Ascending aorta (tissue), 2 donors: ENCODE measurements around the gene FUT9. TPM values are rescaled to one million over a fixed set of nuclear protein-coding genes. Genes with fewer than 3 reads are reported as not detected.

ENCODE experiments used
- DNase-seq, 2 donors: peaks; one replicate each; pipeline ENCODE4 v3.0.0-alpha.2; 2019; ENCODE audit warnings: low spot score in 2 of 2
- H3K27ac ChIP-seq, 2 donors: fragments of 200-600 bp; sonication (generic); one replicate each; pipeline ENCODE4 v1.5.1; 2016 to 2017; ENCODE audit warnings: mild to moderate bottlenecking in 1 of 2
- H3K27me3 ChIP-seq: fragments of 200-600 bp; sonication (generic); one replicate; pipeline ENCODE4 v1.5.1; 2017
- H3K36me3 ChIP-seq, 2 donors: fragments of 200-600 bp; sonication (generic); one replicate each; pipeline ENCODE4 v1.5.1; 2016
- H3K4me1 ChIP-seq, 2 donors: fragments of 200-600 bp; sonication (generic); one replicate each; pipeline ENCODE4 v1.5.1; 2016 to 2017; ENCODE audit warnings: mild to moderate bottlenecking in 1 of 2
- H3K4me3 ChIP-seq, 2 donors: fragments of 200-600 bp; sonication (generic); one replicate each; pipeline ENCODE4 v1.5.1; 2016 to 2017; ENCODE audit warnings: mild to moderate bottlenecking in 1 of 2
- H3K9me3 ChIP-seq, 2 donors: fragments of 200-600 bp; sonication (generic); one replicate each; pipeline ENCODE4 v1.5.1; 2016
- intact Hi-C: fragments of 100-400 bp; cut with DNase I; formaldehyde crosslinking; loops from one replicate; pipeline ENCODE4 v1.15.1; 2023
- total RNA-seq: library from RNA; depleted of rRNA; stranded (reverse); fragments of >200 nt; gene quantifications from one replicate; pipeline ENCODE4 v1.1.0, GENCODE V29; 2016
- TF ChIP-seq, protein P1 (sequence below), 3 experiments: fragments of 200-600 bp in 2 of 3; fragments of 450-650 bp in 1 of 3; sonication (generic) in 2 of 3; IDR thresholded peaks; one replicate each; pipeline ENCODE4 v1.5.1; 2016 to 2019; ENCODE audit warnings: antibody characterized with exemption in 3 of 3, mild to moderate bottlenecking in 1 of 3, moderate library complexity in 1 of 3

The FUT9 gene
- total RNA-seq, 1 donor from 2014 or later, result not detected

DNA sequence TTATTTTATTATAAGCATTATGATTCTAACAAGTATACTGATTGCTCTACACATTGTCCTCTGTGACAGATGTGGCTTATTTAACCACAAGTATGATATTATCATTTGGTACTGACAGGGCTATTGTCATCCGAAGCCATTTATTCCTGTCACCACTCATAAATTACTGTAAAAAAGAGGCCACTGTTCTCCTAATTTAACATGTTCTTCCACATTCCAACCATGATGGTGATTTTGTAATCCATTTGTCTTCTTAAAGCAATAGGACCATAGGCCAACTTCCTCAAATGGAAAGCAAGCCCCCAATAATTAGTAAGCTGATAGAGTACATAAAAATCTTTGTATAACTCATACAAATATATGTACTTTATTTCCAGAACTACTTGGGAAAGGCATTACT lies 50.6 kb downstream of the FUT9 start:
- TF ChIP-seq, protein P1, sequence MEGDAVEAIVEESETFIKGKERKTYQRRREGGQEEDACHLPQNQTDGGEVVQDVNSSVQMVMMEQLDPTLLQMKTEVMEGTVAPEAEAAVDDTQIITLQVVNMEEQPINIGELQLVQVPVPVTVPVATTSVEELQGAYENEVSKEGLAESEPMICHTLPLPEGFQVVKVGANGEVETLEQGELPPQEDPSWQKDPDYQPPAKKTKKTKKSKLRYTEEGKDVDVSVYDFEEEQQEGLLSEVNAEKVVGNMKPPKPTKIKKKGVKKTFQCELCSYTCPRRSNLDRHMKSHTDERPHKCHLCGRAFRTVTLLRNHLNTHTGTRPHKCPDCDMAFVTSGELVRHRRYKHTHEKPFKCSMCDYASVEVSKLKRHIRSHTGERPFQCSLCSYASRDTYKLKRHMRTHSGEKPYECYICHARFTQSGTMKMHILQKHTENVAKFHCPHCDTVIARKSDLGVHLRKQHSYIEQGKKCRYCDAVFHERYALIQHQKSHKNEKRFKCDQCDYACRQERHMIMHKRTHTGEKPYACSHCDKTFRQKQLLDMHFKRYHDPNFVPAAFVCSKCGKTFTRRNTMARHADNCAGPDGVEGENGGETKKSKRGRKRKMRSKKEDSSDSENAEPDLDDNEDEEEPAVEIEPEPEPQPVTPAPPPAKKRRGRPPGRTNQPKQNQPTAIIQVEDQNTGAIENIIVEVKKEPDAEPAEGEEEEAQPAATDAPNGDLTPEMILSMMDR (IDR thresholded peaks at IDR 0.05), result no peak
- no peaks in the 10 kb centered on the region for H3K27me3 ChIP-seq
- no peak overlapping the region for H3K27ac ChIP-seq
- no peaks in the 10 kb centered on the region for H3K9me3 ChIP-seq
- intact Hi-C loops, result no loop called here
- H3K4me3 ChIP-seq, result no peak overlapping the region
- H3K4me1 ChIP-seq, result no peaks in the 10 kb centered on the region
- H3K36me3 ChIP-seq, result no peaks in the 10 kb centered on the region
- DNase-seq, result no peak

DNA sequence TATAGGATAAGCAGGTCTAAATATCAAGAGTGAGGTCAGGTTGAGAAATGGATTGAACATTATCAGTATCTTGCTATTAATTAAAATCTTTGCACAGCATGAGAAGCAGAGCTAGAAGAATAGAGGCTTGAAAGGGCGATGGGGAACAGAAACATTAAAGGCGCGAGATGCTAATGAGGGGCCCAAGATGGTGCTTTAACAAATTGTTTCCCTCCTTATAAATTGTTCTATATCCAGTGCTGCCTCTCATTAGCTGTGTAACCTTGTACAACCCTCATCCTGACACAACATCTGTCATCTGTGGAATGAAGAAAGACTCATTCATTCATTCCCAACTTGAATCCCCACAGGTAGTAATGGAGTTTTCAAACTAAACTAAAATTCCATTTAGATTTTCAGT lies 57.8 kb downstream of the FUT9 start:
- DNase-seq, result no peak
- H3K4me1 ChIP-seq, result no peaks in the 10 kb centered on the region
- TF ChIP-seq, protein P1 (IDR thresholded peaks at IDR 0.05), result no peak
- intact Hi-C loops, result no loop called here
- H3K27ac ChIP-seq, result no peak overlapping the region
- no peaks in the 10 kb centered on the region for H3K9me3 ChIP-seq
- no peaks in the 10 kb centered on the region for H3K36me3 ChIP-seq
- H3K27me3 ChIP-seq, result no peaks in the 10 kb centered on the region
- H3K4me3 ChIP-seq, result no peak overlapping the region

DNA sequence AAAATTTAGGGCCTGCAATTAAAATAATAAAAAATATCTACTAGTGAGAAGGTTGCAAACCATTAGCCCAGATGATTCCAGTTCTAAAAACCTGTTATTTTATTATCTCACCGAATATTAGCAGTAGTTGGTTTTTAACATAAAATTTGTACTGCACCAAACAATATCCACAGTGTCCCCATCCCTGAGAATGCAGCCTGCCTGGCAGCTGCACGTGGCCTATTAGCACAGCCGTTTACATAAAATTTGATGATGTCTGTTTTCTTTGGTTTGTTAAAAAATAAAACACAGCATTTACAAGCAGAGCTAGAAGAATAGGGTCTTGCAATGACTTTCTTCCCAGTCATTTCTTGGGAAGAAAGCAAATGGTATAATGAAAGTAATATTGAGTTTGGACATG lies 58.2 kb downstream of the FUT9 start:
- Histone ChIP-seq H3K27me3 (no peaks in the 10 kb centered on the region), H3K9me3 (no peaks in the 10 kb centered on the region), H3K36me3 (no peaks in the 10 kb centered on the region), H3K4me1 (no peaks in the 10 kb centered on the region), H3K4me3 (no peak overlapping the region), H3K27ac (no peak overlapping the region)
- DNase-seq, result no peak
- TF ChIP-seq, protein P1 (IDR thresholded peaks at IDR 0.05), result no peak
- intact Hi-C loops, result no loop called here

DNA sequence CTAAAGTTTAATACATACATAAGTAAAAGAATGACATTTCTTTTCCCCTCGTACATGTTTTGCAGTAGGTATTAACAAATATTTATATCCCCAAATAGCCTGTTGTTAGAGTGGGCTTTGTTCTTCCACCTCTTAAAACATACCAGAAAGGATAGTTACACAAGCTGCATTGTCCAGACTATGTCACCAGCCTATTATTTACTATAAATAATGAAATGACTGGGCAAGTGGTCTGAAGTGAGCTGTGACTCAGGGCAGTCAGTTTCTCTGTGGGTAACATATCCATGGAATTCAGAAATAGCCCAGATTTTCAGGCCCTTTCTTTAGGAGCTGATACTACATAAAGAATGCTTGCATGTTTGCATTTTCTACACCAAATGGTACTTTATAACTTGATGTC lies 60.1 kb downstream of the FUT9 start:
- intact Hi-C loops, result no loop called here
- no peaks in the 10 kb centered on the region for H3K9me3 ChIP-seq
- no peaks in the 10 kb centered on the region for H3K36me3 ChIP-seq
- no peaks in the 10 kb centered on the region for H3K27me3 ChIP-seq
- H3K27ac ChIP-seq, result no peak overlapping the region
- H3K4me1 ChIP-seq, result no peaks in the 10 kb centered on the region
- TF ChIP-seq, protein P1 (IDR thresholded peaks at IDR 0.05), result no peak
- no peak for DNase-seq
- H3K4me3 ChIP-seq, result no peak overlapping the region

DNA sequence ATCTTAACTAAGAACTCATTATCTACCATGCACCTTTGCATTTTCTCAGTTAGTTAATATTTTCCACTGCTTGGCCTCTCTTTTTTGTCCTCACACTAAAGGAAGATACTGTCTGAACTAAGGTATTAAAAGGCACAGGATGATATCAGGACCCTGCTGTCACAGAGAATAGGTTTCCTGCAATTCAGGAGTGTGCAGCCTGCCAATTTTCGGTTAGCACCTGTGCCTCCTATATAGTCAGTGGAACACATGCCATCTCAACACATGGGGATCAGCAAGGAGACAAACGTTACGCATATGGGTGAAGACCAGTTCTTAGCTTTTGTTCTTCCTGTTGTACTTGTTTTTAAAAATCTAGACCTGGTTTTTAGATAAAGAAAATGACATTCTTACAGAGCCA lies 71.0 kb downstream of the FUT9 start:
- DNase-seq, result no peak
- H3K4me3 ChIP-seq, result no peak overlapping the region
- H3K4me1 ChIP-seq, result no peaks in the 10 kb centered on the region
- intact Hi-C loops, result no loop called here
- H3K27ac ChIP-seq, result no peak overlapping the region
- no peaks in the 10 kb centered on the region for H3K9me3 ChIP-seq
- no peaks in the 10 kb centered on the region for H3K36me3 ChIP-seq
- TF ChIP-seq, protein P1 (IDR thresholded peaks at IDR 0.05), result no peak
- no peaks in the 10 kb centered on the region for H3K27me3 ChIP-seq

DNA sequence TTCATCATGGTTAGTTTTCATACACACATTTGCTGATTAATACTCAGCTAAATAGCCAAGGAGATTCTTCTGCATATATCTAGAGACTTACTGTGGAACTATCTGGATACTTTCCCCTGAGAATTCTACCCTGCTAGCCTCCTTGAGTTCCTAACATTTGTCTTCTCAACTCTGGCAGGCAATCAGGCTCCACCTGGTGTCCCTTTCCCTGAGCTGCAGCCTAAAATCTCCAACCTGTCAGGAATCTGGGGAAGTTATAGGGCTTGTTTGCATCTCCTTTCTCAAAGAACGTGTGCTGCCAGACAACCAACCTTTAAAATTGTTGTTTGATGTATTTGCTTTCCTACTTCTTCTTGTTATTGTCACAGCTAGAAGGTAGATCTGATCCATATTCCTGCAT lies 73.4 kb downstream of the FUT9 start:
- no peak for DNase-seq
- TF ChIP-seq, protein P1 (IDR thresholded peaks at IDR 0.05), result no peak
- no peak overlapping the region for H3K27ac ChIP-seq
- no peaks in the 10 kb centered on the region for H3K27me3 ChIP-seq
- intact Hi-C loops, result no loop called here
- no peaks in the 10 kb centered on the region for H3K9me3 ChIP-seq
- H3K4me1 ChIP-seq, result no peaks in the 10 kb centered on the region
- no peaks in the 10 kb centered on the region for H3K36me3 ChIP-seq
- H3K4me3 ChIP-seq, result no peak overlapping the region
